ENCODE results near the gene CALHM6.

Gene CALHM6

DNA sequence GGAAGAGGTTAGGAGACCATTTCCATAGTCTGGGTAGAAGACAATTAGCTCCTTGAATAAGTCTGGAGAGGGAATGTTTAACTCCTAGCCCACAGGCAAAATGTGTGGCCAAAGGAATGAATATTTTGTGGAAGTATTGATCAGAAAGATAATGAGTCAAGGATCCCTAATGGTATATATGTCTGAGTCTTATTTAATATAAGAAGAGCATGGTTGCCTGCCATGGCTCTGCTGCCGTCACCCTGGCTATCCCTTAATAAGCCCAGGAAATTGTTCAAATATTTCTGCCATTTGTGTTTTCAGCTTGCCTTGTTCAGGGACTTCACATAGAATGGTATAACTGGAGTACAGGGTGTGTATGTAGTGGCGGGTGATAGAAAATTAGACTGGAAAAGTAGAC lies 18.1 kb upstream of the CALHM6 start:
- H3K4me3 ChIP-seq (ENCODE audit: control insufficient read depth, low read depth, low read length), result no peak overlapping the region
- TF ChIP-seq, protein P1, sequence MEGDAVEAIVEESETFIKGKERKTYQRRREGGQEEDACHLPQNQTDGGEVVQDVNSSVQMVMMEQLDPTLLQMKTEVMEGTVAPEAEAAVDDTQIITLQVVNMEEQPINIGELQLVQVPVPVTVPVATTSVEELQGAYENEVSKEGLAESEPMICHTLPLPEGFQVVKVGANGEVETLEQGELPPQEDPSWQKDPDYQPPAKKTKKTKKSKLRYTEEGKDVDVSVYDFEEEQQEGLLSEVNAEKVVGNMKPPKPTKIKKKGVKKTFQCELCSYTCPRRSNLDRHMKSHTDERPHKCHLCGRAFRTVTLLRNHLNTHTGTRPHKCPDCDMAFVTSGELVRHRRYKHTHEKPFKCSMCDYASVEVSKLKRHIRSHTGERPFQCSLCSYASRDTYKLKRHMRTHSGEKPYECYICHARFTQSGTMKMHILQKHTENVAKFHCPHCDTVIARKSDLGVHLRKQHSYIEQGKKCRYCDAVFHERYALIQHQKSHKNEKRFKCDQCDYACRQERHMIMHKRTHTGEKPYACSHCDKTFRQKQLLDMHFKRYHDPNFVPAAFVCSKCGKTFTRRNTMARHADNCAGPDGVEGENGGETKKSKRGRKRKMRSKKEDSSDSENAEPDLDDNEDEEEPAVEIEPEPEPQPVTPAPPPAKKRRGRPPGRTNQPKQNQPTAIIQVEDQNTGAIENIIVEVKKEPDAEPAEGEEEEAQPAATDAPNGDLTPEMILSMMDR (conservative IDR thresholded peaks at IDR 0.05; ENCODE audit: control insufficient read depth, insufficient read depth, low read depth, low read length), result no peak
- no peak for DNase-seq (ENCODE audit: low read depth)

GRCh38 chr6:116444092-116444491 lies 17.1 kb upstream of the CALHM6 start:
- TF ChIP-seq, protein P1 (conservative IDR thresholded peaks at IDR 0.05; ENCODE audit: control insufficient read depth, insufficient read depth, low read depth, low read length), result peak; percentile 66

DNA sequence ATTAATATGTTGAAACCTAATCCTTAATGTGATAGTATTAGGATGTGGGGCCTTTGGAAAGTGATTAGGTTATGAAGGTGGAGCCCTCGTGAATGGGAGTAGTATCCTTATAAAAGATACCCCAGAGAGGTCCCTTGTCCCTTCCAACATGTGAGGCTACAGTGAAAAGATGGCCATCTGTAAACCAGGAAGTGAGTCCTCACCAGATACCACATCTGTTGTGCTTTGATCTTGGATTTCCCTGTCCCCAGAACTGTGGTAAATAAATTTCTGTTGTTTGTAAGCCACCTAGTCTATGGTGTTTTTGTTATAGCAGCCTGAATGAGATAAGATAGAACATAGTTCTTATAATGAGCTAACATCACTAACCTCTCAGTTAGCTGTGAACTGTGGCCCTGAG lies 16.6 kb upstream of the CALHM6 start:
- TF ChIP-seq, protein P1 (conservative IDR thresholded peaks at IDR 0.05; ENCODE audit: control insufficient read depth, insufficient read depth, low read depth, low read length), result no peak
- no peak overlapping the region for H3K4me3 ChIP-seq (ENCODE audit: control insufficient read depth, low read depth, low read length)
- no peak for DNase-seq (ENCODE audit: low read depth)

More at GRCh38 chr6:116444092-116444491, 17.1 kb upstream of the CALHM6 start:
- no peak overlapping the region for H3K4me3 ChIP-seq (ENCODE audit: control insufficient read depth, low read depth, low read length)
- DNase-seq (ENCODE audit: low read depth), result peak; percentile 67

GRCh38 chr6:116445102-116445501 lies 16.1 kb upstream of the CALHM6 start:
- TF ChIP-seq, protein P1 (conservative IDR thresholded peaks at IDR 0.05; ENCODE audit: control insufficient read depth, insufficient read depth, low read depth, low read length), result no peak
- no peak for DNase-seq (ENCODE audit: low read depth)
- no peak overlapping the region for H3K4me3 ChIP-seq (ENCODE audit: control insufficient read depth, low read depth, low read length)

GRCh38 chr6:116446399-116446798 lies 14.8 kb upstream of the CALHM6 start:
- TF ChIP-seq, protein P1 (conservative IDR thresholded peaks at IDR 0.05; ENCODE audit: control insufficient read depth, insufficient read depth, low read depth, low read length), result no peak
- no peak overlapping the region for H3K4me3 ChIP-seq (ENCODE audit: control insufficient read depth, low read depth, low read length)
- DNase-seq (ENCODE audit: low read depth), result peak; percentile 53

- no peak for DNase-seq (ENCODE audit: low read depth)
- no peak overlapping the region for H3K4me3 ChIP-seq (ENCODE audit: control insufficient read depth, low read depth, low read length)
- TF ChIP-seq, protein P1 (conservative IDR thresholded peaks at IDR 0.05; ENCODE audit: control insufficient read depth, insufficient read depth, low read depth, low read length), result no peak
Observed at GRCh38 chr6:116447052-116447451, 14.1 kb upstream of the CALHM6 start.

GRCh38 chr6:116447496-116448011 lies 13.6 kb upstream of the CALHM6 start:
- peak overlapping the region; percentile 9 for H3K4me3 ChIP-seq (ENCODE audit: control insufficient read depth, low read depth, low read length)
- peak; percentile 97 for DNase-seq (ENCODE audit: low read depth)
- TF ChIP-seq, protein P1 (conservative IDR thresholded peaks at IDR 0.05; ENCODE audit: control insufficient read depth, insufficient read depth, low read depth, low read length), result no peak

Measured in fibroblast of mammary gland (primary cell).